ENCODE results near the gene KCTD16.

- TF ChIP-seq CTCF (IDR thresholded peaks at IDR 0.05) (no peak), POLR2AphosphoS5 (IDR thresholded peaks at IDR 0.05) (no peak)
Measured at GRCh38 chr5:144473650-144474049, 303.0 kb downstream of the KCTD16 start.

Data from prostate gland (tissue), 2 donors.